Stomach smooth muscle (tissue), 2 donors: Measurements from ENCODE around the gene FKBP9.
"Not testable (repeated sequence)": the region's sequence is repeated elsewhere in the genome, so short reads cannot be mapped to it uniquely, and the experiment has no call there.

ENCODE experiments used
- H3K27ac ChIP-seq: one replicate; pipeline ENCODE4 v1.7.0; 2013; ENCODE audit warnings: mild to moderate bottlenecking, low read length, inconsistent platforms
- H3K27me3 ChIP-seq, 2 donors: one replicate each; pipeline ENCODE4 v1.7.0; 2013; ENCODE audit warnings: low read length in 2 of 2; ENCODE audit not compliant: insufficient read depth in 2 of 2, control insufficient read depth in 1 of 2
- H3K36me3 ChIP-seq, 2 donors: one replicate each; pipeline ENCODE4 v1.7.0; 2013; ENCODE audit warnings: low read length in 2 of 2; ENCODE audit not compliant: control insufficient read depth in 2 of 2, insufficient read depth in 2 of 2
- H3K4me1 ChIP-seq: one replicate; pipeline ENCODE4 v1.7.0; 2013; ENCODE audit warnings: low read length; ENCODE audit not compliant: control insufficient read depth, insufficient read depth
- H3K4me3 ChIP-seq, 2 donors: one replicate each; pipeline ENCODE4 v1.7.0; 2013; ENCODE audit warnings: low read length in 2 of 2
- H3K9ac ChIP-seq, 2 donors: one replicate each; pipeline ENCODE4 v1.7.0; 2013; ENCODE audit warnings: low read length in 2 of 2, mild to moderate bottlenecking in 1 of 2
- H3K9me3 ChIP-seq, 2 donors: one replicate each; pipeline ENCODE4 v1.7.0; 2013; ENCODE audit warnings: low read length in 2 of 2; ENCODE audit not compliant: control insufficient read depth in 2 of 2
- donor health status: healthy.
- donor health status: Pancreatic carcinoma.

FKBP9 gene

GRCh38 chr7:32957326-32958045 lies at the start of gene FKBP9:
Gene FKBP9, plus strand, starts transcription at chr7:32957440. Its CDS starts 134 bp downstream, at chr7:32957574.
- Histone ChIP-seq H3K9ac (peak within 1 kb of the TSS; percentile 79 to 85), H3K36me3 (no peaks in the 10 kb centered on the region), H3K9me3 (no peaks in the 10 kb centered on the region), H3K27ac (peak within 1 kb of the TSS; percentile 70), H3K27me3 (no peaks in the 10 kb centered on the region), H3K4me1 (peaks cover 10% of the 10 kb centered on the region), H3K4me3 (peak within 1 kb of the TSS; percentile 47 to 89)

GRCh38 chr7:32910195-32910594 lies 47.0 kb upstream of the FKBP9 start:
- no peak overlapping the region for H3K27ac ChIP-seq
- no peak overlapping the region for H3K4me3 ChIP-seq
- H3K9ac ChIP-seq = no peak overlapping the region
- H3K9me3 ChIP-seq = no peaks in the 10 kb centered on the region
- no peaks in the 10 kb centered on the region for H3K27me3 ChIP-seq
- H3K4me1 ChIP-seq = no peaks in the 10 kb centered on the region
- peaks cover 7 to 12% of the 10 kb centered on the region in 2 donors for H3K36me3 ChIP-seq

- peaks cover 31 to 42% of the 10 kb centered on the region in 2 donors for H3K36me3 ChIP-seq
- H3K4me1 ChIP-seq = no peaks in the 10 kb centered on the region
- no peak overlapping the region for H3K9ac ChIP-seq
- H3K4me3 ChIP-seq = no peak overlapping the region
- no peaks in the 10 kb centered on the region for H3K9me3 ChIP-seq
- H3K27ac ChIP-seq = no peak overlapping the region
- H3K27me3 ChIP-seq = no peaks in the 10 kb centered on the region
Measured at GRCh38 chr7:32914184-32914583, 43.1 kb upstream of the FKBP9 start.

- Histone ChIP-seq H3K27ac (no peak overlapping the region), H3K4me3 (no peak overlapping the region), H3K9ac (no peak overlapping the region), H3K27me3 (no peaks in the 10 kb centered on the region), H3K9me3 (no peaks in the 10 kb centered on the region), H3K36me3 (peaks cover 31 to 42% of the 10 kb centered on the region in 2 donors), H3K4me1 (no peaks in the 10 kb centered on the region)
Measured at GRCh38 chr7:32915041-32915536, 42.2 kb upstream of the FKBP9 start.

GRCh38 chr7:32916006-32916405 lies 41.2 kb upstream of the FKBP9 start:
- Histone ChIP-seq H3K9me3 (no peaks in the 10 kb centered on the region), H3K4me3 (no peak overlapping the region), H3K36me3 (peaks cover 36 to 46% of the 10 kb centered on the region in 2 donors), H3K9ac (no peak overlapping the region), H3K27me3 (no peaks in the 10 kb centered on the region), H3K4me1 (no peaks in the 10 kb centered on the region), H3K27ac (no peak overlapping the region)

- peaks cover 41 to 51% of the 10 kb centered on the region in 2 donors for H3K36me3 ChIP-seq
Measured at GRCh38 chr7:32916994-32917393, 40.2 kb upstream of the FKBP9 start.

GRCh38 chr7:32921896-32922295 lies 35.3 kb upstream of the FKBP9 start:
- H3K9ac ChIP-seq = no peak overlapping the region
- no peak overlapping the region for H3K4me3 ChIP-seq
- H3K4me1 ChIP-seq = no peaks in the 10 kb centered on the region
- H3K9me3 ChIP-seq = no peaks in the 10 kb centered on the region
- peaks cover 27 to 31% of the 10 kb centered on the region in 2 donors for H3K36me3 ChIP-seq
- no peak overlapping the region for H3K27ac ChIP-seq
- no peaks in the 10 kb centered on the region for H3K27me3 ChIP-seq

More at GRCh38 chr7:32916994-32917393, 40.2 kb upstream of the FKBP9 start:
- H3K9ac ChIP-seq, H3K27ac ChIP-seq, H3K9me3 ChIP-seq, H3K27me3 ChIP-seq, H3K4me1 ChIP-seq, H3K4me3 ChIP-seq: not testable (repeated sequence)

GRCh38 chr7:32928785-32929298 lies 28.4 kb upstream of the FKBP9 start:
- Histone ChIP-seq H3K36me3 (peaks cover 21 to 27% of the 10 kb centered on the region in 2 donors), H3K9me3 (no peaks in the 10 kb centered on the region), H3K27me3 (no peaks in the 10 kb centered on the region), H3K27ac (no peak overlapping the region), H3K4me3 (no peak overlapping the region), H3K9ac (no peak overlapping the region), H3K4me1 (peaks cover 2% of the 10 kb centered on the region)

- H3K27ac ChIP-seq = no peak overlapping the region
- peaks cover 2% of the 10 kb centered on the region for H3K4me1 ChIP-seq
- H3K36me3 ChIP-seq = peaks cover 17 to 27% of the 10 kb centered on the region in 2 donors
- no peaks in the 10 kb centered on the region for H3K9me3 ChIP-seq
- H3K4me3 ChIP-seq = no peak overlapping the region
- H3K27me3 ChIP-seq = no peaks in the 10 kb centered on the region
- H3K9ac ChIP-seq = no peak overlapping the region
Measured at GRCh38 chr7:32929430-32930143, 27.7 kb upstream of the FKBP9 start.

- no peaks in the 10 kb centered on the region for H3K9me3 ChIP-seq
- peaks cover 2% of the 10 kb centered on the region for H3K4me1 ChIP-seq
- peaks cover 17 to 23% of the 10 kb centered on the region in 2 donors for H3K36me3 ChIP-seq
- H3K27ac ChIP-seq = no peak overlapping the region
- no peak overlapping the region for H3K9ac ChIP-seq
- no peak overlapping the region for H3K4me3 ChIP-seq
- no peaks in the 10 kb centered on the region for H3K27me3 ChIP-seq
Measured at GRCh38 chr7:32930378-32930777, 26.9 kb upstream of the FKBP9 start.
